ENCODE measurements around the gene RPTN.

GRCh38 chr1:152167835-152168534 is 9.0 kb upstream of the RPTN start:
- TF ChIP-seq CTCF (IDR thresholded peaks at IDR 0.05) (no peak), ZFX (IDR thresholded peaks at IDR 0.05; ENCODE audit: borderline replicate concordance) (no peak)

All from 22Rv1 (cell line).